ENCODE data around the gene SAXO2. TPM values are rescaled to one million over a fixed set of nuclear protein-coding genes. Genes with fewer than 3 reads are reported as not detected.

SAXO2 gene
- total and polyA plus RNA-seq, 3 experiments from 2014 or later: 0.97 to 1.9 (median 1.6) TPM

Other genes with a start within 250 kb of the SAXO2 start
- gene MEX3B, start 216.8 kb upstream of the SAXO2 start, total RNA-seq: under 1 TPM; 0.60 to 0.61 TPM
- not detected for gene MEX3B, start 216.8 kb upstream of the SAXO2 start, polyA plus RNA-seq
- gene EFL1, start 84 bp upstream of the SAXO2 start, total RNA-seq: 10 to 100 TPM; 22.1 to 22.2 TPM
- gene EFL1, start 84 bp upstream of the SAXO2 start, polyA plus RNA-seq: 18.3 TPM
- gene GOLGA6L10, start 86.7 kb downstream of the SAXO2 start, total RNA-seq: 1 to 10 TPM in 1 of 2 experiments, under 1 TPM in 1; 0.96 to 1.7 TPM
- 0.16 TPM for gene GOLGA6L10, start 86.7 kb downstream of the SAXO2 start, polyA plus RNA-seq
- gene GOLGA6L9, start 167.0 kb downstream of the SAXO2 start, total RNA-seq: 1 to 10 TPM; 1.6 to 1.7 TPM
- gene GOLGA6L9, start 167.0 kb downstream of the SAXO2 start, polyA plus RNA-seq: 0.43 TPM

All from CD8-positive, alpha-beta memory T cell (primary cell).